ENCODE data around the gene EIF4E2. TPM values are rescaled to one million over a fixed set of nuclear protein-coding genes. Genes with fewer than 3 reads are reported as not detected.

The EIF4E2 gene
- total RNA-seq, 1 experiment from 2014 or later = 69.6 TPM

- Histone ChIP-seq H3K36me3 (ENCODE audit: low read depth) (no peaks in the 10 kb centered on the region), H3K27ac (no peak overlapping the region), H3K4me2 (no peak overlapping the region), H3K4me3 (no peak overlapping the region), H3K79me2 (ENCODE audit: low read depth) (no peaks in the 10 kb centered on the region), H3K27me3 (ENCODE audit: insufficient read depth, low read depth) (peaks cover 42% of the 10 kb centered on the region), H3K9me3 (ENCODE audit: insufficient read depth, low read depth) (no peaks in the 10 kb centered on the region), H4K20me1 (ENCODE audit: insufficient read depth) (no peaks in the 10 kb centered on the region), H3K9me2 (ENCODE audit: insufficient read depth) (no peaks in the 10 kb centered on the region), H3K4me1 (replicated peaks; ENCODE audit: insufficient read depth) (no peaks in the 10 kb centered on the region), H2AFZ (no peak overlapping the region), H3F3A (ENCODE audit: insufficient read depth, low read depth) (no peaks in the 10 kb centered on the region)
- no TSS peak for BruUV-seq (replicated peaks)
- TF ChIP-seq CTCF (conservative IDR thresholded peaks at IDR 0.05) (no peak), EZH2 (IDR thresholded peaks at IDR 0.05; ENCODE audit: low read depth) (no peak)
- ChIA-PET POLR2A (ENCODE audit: unreplicated experiment) (interaction anchor here (0.6 kb wide), 1 partner anchor 23 kb away, joined by 6 read pairs; no protein-coding TSS in a partner anchor), CTCF (no interaction called here)
- intact Hi-C loops (cut with micrococcal nuclease; ENCODE audit: unreplicated experiment) = loop anchor here (10.0 kb wide), 2 partner anchors 200 to 620 kb away; no protein-coding TSS in a partner anchor
- no peak for DNase-seq
Observed at GRCh38 chr2:232524771-232525170, 25.7 kb upstream of the EIF4E2 start.

DNA sequence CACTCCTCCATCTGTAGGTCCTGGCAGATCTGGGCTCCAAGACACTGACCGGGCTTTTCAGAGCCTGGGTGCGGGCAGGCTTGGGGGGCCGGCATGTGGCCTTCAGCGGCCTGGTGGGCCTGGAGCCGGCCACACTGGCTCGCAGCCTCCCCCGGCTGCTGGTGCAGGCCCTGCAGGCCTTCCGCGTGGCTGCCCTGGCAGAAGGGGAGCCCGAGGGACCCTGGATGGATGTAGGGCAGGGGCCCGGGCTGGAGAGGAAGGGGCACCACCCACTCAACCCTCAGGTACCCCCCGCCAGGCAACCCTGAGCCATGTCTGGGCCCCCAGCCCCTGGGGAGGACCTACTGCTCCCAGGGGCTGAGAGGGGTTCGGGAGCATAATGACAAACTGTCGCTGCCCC is 25.3 kb upstream of the EIF4E2 start:
- Histone ChIP-seq H2AFZ (no peak overlapping the region), H3K36me3 (ENCODE audit: low read depth) (no peaks in the 10 kb centered on the region), H3K79me2 (ENCODE audit: low read depth) (no peaks in the 10 kb centered on the region), H3K9me3 (ENCODE audit: insufficient read depth, low read depth) (no peaks in the 10 kb centered on the region), H3F3A (ENCODE audit: insufficient read depth, low read depth) (no peaks in the 10 kb centered on the region), H4K20me1 (ENCODE audit: insufficient read depth) (no peaks in the 10 kb centered on the region), H3K9me2 (ENCODE audit: insufficient read depth) (no peaks in the 10 kb centered on the region), H3K27me3 (ENCODE audit: insufficient read depth, low read depth) (peaks cover 41% of the 10 kb centered on the region), H3K4me3 (no peak overlapping the region), H3K27ac (no peak overlapping the region), H3K4me2 (no peak overlapping the region), H3K4me1 (replicated peaks; ENCODE audit: insufficient read depth) (no peaks in the 10 kb centered on the region)
- intact Hi-C loops (cut with micrococcal nuclease; ENCODE audit: unreplicated experiment) = loop anchor here (10.0 kb wide), 2 partner anchors 200 to 620 kb away; no protein-coding TSS in a partner anchor
- no peak for DNase-seq
- POLR2A ChIA-PET (ENCODE audit: unreplicated experiment) = interaction anchor here (0.6 kb wide), 1 partner anchor 24 kb away, joined by 6 read pairs; no protein-coding TSS in a partner anchor
- no peak for TF ChIP-seq EZH2 (IDR thresholded peaks at IDR 0.05; ENCODE audit: low read depth)
- TF ChIP-seq CTCF (conservative IDR thresholded peaks at IDR 0.05) = no peak
- CTCF ChIA-PET = no interaction called here
- BruUV-seq (replicated peaks) = no TSS peak

DNA sequence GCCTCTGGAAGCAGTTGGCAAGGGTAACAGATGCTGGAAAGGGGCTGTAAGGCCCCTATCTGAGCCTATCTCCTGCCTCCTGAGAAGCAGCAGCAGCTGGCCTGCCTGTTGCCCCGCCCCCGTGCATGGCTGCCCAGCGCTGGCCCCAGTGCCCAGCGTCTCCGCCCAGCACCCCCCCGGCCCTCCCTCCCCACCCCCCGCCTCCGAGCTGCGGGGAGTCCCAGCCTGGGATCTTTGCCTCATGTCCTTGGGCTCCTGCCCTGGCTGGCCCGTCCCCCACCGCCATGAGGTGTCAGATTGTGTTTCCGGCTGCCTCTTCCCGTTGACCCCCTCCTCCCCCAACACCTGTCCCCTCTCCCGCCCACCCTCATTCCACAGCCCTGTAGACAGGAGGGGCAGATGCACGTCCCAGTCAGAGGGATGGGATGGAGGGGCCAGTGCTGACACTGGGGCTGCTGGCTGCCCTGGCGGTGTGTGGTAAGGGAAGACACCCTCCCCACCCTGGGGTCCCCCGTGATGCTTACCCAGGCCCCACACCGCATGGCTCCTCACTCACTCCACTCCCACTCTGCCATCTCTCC is 24.6 kb upstream of the EIF4E2 start, which contains the start of gene CHRND:
Gene CHRND (plus strand): TSS at position 370 of the 581 bp plus-strand sequence. CDS start 56 bp downstream, at position 426.
- TF ChIP-seq EZH2 (IDR thresholded peaks at IDR 0.05; ENCODE audit: low read depth) (no peak), CTCF (conservative IDR thresholded peaks at IDR 0.05) (no peak)
- no peak within 1 kb of the TSS for H3K4me2 ChIP-seq
- BruUV-seq (replicated peaks) = no TSS peak

More for the DNA sequence above, 24.6 kb upstream of the EIF4E2 start, which contains the start of gene CHRND:
- ChIA-PET CTCF (no interaction called here), POLR2A (ENCODE audit: unreplicated experiment) (no interaction called here)
- no peak within 1 kb of the TSS for H2AFZ ChIP-seq
- intact Hi-C loops (cut with micrococcal nuclease; ENCODE audit: unreplicated experiment) = loop anchor here (10.0 kb wide), 2 partner anchors 201 to 621 kb away; no protein-coding TSS in a partner anchor
- peaks cover 34% of the 10 kb centered on the region for H3K27me3 ChIP-seq (ENCODE audit: insufficient read depth, low read depth)
- H3K9me3 ChIP-seq (ENCODE audit: insufficient read depth, low read depth) = no peaks in the 10 kb centered on the region
- no peak for DNase-seq
- H3K4me3 ChIP-seq = no peak within 1 kb of the TSS
- no peaks in the 10 kb centered on the region for H4K20me1 ChIP-seq (ENCODE audit: insufficient read depth)
- H3K27ac ChIP-seq = no peak within 1 kb of the TSS
- H3F3A ChIP-seq (ENCODE audit: insufficient read depth, low read depth) = no peaks in the 10 kb centered on the region
- H3K36me3 ChIP-seq (ENCODE audit: low read depth) = no peaks in the 10 kb centered on the region
- H3K4me1 ChIP-seq (replicated peaks; ENCODE audit: insufficient read depth) = no peaks in the 10 kb centered on the region
- no peaks in the 10 kb centered on the region for H3K79me2 ChIP-seq (ENCODE audit: low read depth)
- no peaks in the 10 kb centered on the region for H3K9me2 ChIP-seq (ENCODE audit: insufficient read depth)

Measured in PC-9 (cell line).